MM.1S (cell line): Measurements from ENCODE around the gene FHIT.

Source experiments
- CTCF ChIP-seq: fragments of 300-600 bp; sonication (generic); IDR thresholded peaks from 2 replicates; pipeline ENCODE4 v1.5.1; 2016; ENCODE audit warnings: antibody characterized with exemption, low read length, mixed read lengths
- EZH2 ChIP-seq: fragments of 300-600 bp; sonication (generic); optimal IDR thresholded peaks from 2 replicates; pipeline ENCODE3; 2017; ENCODE audit warnings: low read depth, mild to moderate bottlenecking, antibody characterized with exemption, low read length, mixed read lengths
- EZH2phosphoT487 ChIP-seq: fragments of 300-600 bp; sonication (generic); IDR thresholded peaks from 2 replicates; pipeline ENCODE4 v1.6.1; 2018; ENCODE audit warnings: antibody characterized with exemption, low read length

DNA sequence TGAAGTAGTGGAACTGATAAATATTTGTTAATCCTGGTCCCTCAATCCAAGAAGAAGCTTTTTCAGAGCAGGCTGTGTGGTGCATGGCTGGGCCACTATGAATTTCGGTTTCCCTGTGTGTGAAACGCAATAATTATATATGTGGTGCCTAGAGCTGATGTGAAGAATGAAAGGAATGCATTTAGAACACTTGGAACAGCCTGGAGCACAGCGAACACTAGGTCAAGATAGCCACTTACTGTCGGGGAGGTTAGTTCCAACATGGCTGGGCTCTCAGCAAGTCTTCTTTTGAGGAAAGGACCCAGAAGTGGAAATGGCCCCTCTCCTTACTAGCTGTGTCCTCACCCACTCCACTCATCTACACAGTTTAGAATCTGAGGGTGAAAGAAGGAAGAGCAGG, 245.7 kb downstream of the FHIT start:
- TF ChIP-seq CTCF (no peak), EZH2 (no peak), EZH2phosphoT487 (no peak)
